Activated CD4-positive, alpha-beta T cell treated with anti-CD3 and anti-CD28 coated beads, Interleukin-2, amount 50 U/mL, for 48 hours (primary cell): ENCODE data around the gene AP1M1.

ENCODE experiments used
- DNase-seq, 2 experiments: peaks; one replicate each; pipeline ENCODE4 v3.0.0-alpha.2; 2020

Gene AP1M1

GRCh38 chr19:16185768-16186123 lies 12.0 kb upstream of the AP1M1 start:
- peak; percentile 55 to 59 for DNase-seq

GRCh38 chr19:16188521-16188920 lies 9.2 kb upstream of the AP1M1 start:
- DNase-seq, result no peak

GRCh38 chr19:16190198-16190597 lies 7.5 kb upstream of the AP1M1 start:
- no peak for DNase-seq

- no peak for DNase-seq
Observed at GRCh38 chr19:16190736-16191135, 7.0 kb upstream of the AP1M1 start.

GRCh38 chr19:16191216-16191908 lies 6.3 kb upstream of the AP1M1 start:
- DNase-seq, result no peak

GRCh38 chr19:16193466-16193865 lies 4.2 kb upstream of the AP1M1 start:
- no peak for DNase-seq

- no peak for DNase-seq
Observed at GRCh38 chr19:16197188-16197621, 506 bp upstream of the AP1M1 start.

- DNase-seq, result no peak
Observed at GRCh38 chr19:16198370-16198651, 600 bp downstream of the AP1M1 start.

GRCh38 chr19:16199275-16199932 lies 1.7 kb downstream of the AP1M1 start:
- no peak for DNase-seq

- DNase-seq, result no peak
Observed at GRCh38 chr19:16200038-16201010, 2.6 kb downstream of the AP1M1 start.

GRCh38 chr19:16201011-16201391 lies 3.3 kb downstream of the AP1M1 start:
- no peak for DNase-seq

GRCh38 chr19:16202320-16203255 lies 4.9 kb downstream of the AP1M1 start:
- no peak for DNase-seq

GRCh38 chr19:16203256-16204004 lies 5.7 kb downstream of the AP1M1 start:
- DNase-seq, result no peak

GRCh38 chr19:16204005-16204294 lies 6.2 kb downstream of the AP1M1 start:
- no peak for DNase-seq

GRCh38 chr19:16205205-16206045 lies 7.7 kb downstream of the AP1M1 start:
- DNase-seq, result no peak

GRCh38 chr19:16206046-16206605 lies 8.4 kb downstream of the AP1M1 start:
- DNase-seq, result no peak

- no peak for DNase-seq
Observed at GRCh38 chr19:16206637-16207036, 8.9 kb downstream of the AP1M1 start.

- DNase-seq, result no peak
Observed at GRCh38 chr19:16207063-16207462, 9.4 kb downstream of the AP1M1 start.

GRCh38 chr19:16207490-16208025 lies 9.8 kb downstream of the AP1M1 start:
- DNase-seq, result peak in 1 of 2 experiments; percentile 20

- DNase-seq, result peak; percentile 28 to 44
Observed at GRCh38 chr19:16208064-16208759, 10.5 kb downstream of the AP1M1 start.
